ENCODE results near the gene CAPZB.

Gene CAPZB

GRCh38 chr1:19468397-19468956, 16.9 kb downstream of the CAPZB start:
- peak; percentile 67 for DNase-seq (ENCODE audit: low spot score)

- DNase-seq (ENCODE audit: low spot score), result no peak
These were observed 17.8 kb downstream of the CAPZB start for GRCh38 chr1:19467199-19468187.

GRCh38 chr1:19466112-19466561, 19.2 kb downstream of the CAPZB start:
- DNase-seq (ENCODE audit: low spot score), result no peak

GRCh38 chr1:19465650-19466049, 19.7 kb downstream of the CAPZB start:
- DNase-seq (ENCODE audit: low spot score), result no peak

- DNase-seq (ENCODE audit: low spot score), result no peak
These were observed 20.2 kb downstream of the CAPZB start for GRCh38 chr1:19465123-19465522.

- DNase-seq (ENCODE audit: low spot score), result no peak
These were observed 20.6 kb downstream of the CAPZB start for GRCh38 chr1:19464696-19465095.

GRCh38 chr1:19463504-19463803, 21.9 kb downstream of the CAPZB start:
- DNase-seq (ENCODE audit: low spot score), result no peak

GRCh38 chr1:19462781-19463503, 22.4 kb downstream of the CAPZB start:
- no peak for DNase-seq (ENCODE audit: low spot score)

GRCh38 chr1:19461220-19461554, 24.2 kb downstream of the CAPZB start:
- DNase-seq (ENCODE audit: low spot score), result no peak

GRCh38 chr1:19460535-19461219, 24.7 kb downstream of the CAPZB start:
- DNase-seq (ENCODE audit: low spot score), result no peak

- DNase-seq (ENCODE audit: low spot score), result no peak
These were observed 26.4 kb downstream of the CAPZB start for GRCh38 chr1:19458815-19459417.

GRCh38 chr1:19457607-19458006, 27.7 kb downstream of the CAPZB start:
- DNase-seq (ENCODE audit: low spot score), result no peak

- DNase-seq (ENCODE audit: low spot score), result no peak
These were observed 28.3 kb downstream of the CAPZB start for GRCh38 chr1:19456968-19457441.

GRCh38 chr1:19455353-19455752, 30.0 kb downstream of the CAPZB start:
- DNase-seq (ENCODE audit: low spot score), result no peak

GRCh38 chr1:19454265-19455146, 30.8 kb downstream of the CAPZB start:
- peak; percentile 38 for DNase-seq (ENCODE audit: low spot score)

GRCh38 chr1:19453741-19454201, 31.6 kb downstream of the CAPZB start:
- DNase-seq (ENCODE audit: low spot score), result no peak

- peak; percentile 64 for DNase-seq (ENCODE audit: low spot score)
These were observed 33.1 kb downstream of the CAPZB start for GRCh38 chr1:19452221-19452663.

GRCh38 chr1:19450811-19451515, 34.4 kb downstream of the CAPZB start:
- peak; percentile 79 for DNase-seq (ENCODE audit: low spot score)

- peak; percentile 61 for DNase-seq (ENCODE audit: low spot score)
These were observed 35.7 kb downstream of the CAPZB start for GRCh38 chr1:19449454-19450228.

All from kidney tubule cell (primary cell).